GM21737 (cell line): Measurements from ENCODE around the gene PCCB.
"Not testable (repeated sequence)": the region's sequence is repeated elsewhere in the genome, so short reads cannot be mapped to it uniquely, and the experiment has no call there.

Experiments
- ATAC-seq: cut with Tn5 transposase; IDR thresholded peaks from one replicate; pipeline ENCODE4 v1.9.1; 2021; ENCODE audit warnings: mild to moderate bottlenecking, moderate library complexity; ENCODE audit not compliant: unreplicated experiment

PCCB gene

GRCh38 chr3:136250059-136250902 is at the start of gene PCCB:
Gene PCCB (plus strand): TSS chr3:136250340. CDS start chr3:136250376, 36 bp downstream.
- ATAC-seq: peak; percentile 97

DNA sequence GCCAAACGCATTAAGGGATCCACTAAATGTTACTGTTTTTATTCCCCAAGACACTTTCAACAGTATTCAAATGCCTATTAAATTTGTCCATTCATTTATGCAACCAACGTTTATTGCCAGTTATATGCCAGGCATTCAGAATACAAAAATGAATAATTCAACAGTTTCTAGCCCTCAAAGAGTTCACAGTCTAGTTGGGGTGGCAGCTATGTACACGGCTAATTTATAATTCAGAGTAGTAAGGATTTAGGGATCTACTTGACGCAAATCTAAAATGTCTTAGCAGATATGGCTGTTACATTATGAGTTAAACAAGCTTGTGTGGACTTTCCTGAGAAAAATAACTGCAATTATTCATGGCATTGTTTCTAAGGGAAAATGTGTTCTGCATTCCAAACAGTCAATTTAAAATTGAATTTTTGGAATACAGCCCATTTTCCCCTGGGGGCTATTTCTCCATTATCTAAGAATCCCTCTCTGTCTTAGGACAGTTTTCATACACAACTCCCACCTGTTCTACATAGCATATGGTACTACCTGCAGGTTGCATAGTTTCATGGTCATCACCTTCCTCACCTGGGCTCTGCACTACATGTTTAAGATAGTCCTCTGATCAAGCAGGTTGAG is 42.5 kb upstream of the PCCB start:
- ATAC-seq: no peak

- ATAC-seq: no peak
These were observed 40.2 kb upstream of the PCCB start for GRCh38 chr3:136209921-136210320.

- no peak for ATAC-seq
These were observed 38.6 kb upstream of the PCCB start for GRCh38 chr3:136211547-136211946.

DNA sequence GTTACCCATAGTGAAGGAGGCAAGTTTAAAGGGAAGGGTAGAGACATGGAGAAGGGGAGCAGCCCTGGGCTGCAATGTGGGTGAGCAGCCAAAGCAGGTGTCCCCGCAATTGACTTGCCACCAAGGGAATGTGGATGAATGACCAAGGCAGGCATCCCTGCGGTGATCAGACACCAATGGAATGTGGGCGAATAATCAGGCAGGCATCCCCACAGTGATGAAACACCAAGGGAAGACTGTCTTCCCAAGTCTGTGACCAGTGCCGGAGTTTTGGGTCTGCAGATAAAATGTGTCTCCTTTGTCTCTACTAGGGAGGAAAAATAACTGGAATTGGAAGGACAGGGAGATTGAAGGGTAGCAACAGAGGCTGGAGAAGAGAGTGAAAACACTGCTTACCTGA is 27.4 kb upstream of the PCCB start:
- not testable (repeated sequence) for ATAC-seq

DNA sequence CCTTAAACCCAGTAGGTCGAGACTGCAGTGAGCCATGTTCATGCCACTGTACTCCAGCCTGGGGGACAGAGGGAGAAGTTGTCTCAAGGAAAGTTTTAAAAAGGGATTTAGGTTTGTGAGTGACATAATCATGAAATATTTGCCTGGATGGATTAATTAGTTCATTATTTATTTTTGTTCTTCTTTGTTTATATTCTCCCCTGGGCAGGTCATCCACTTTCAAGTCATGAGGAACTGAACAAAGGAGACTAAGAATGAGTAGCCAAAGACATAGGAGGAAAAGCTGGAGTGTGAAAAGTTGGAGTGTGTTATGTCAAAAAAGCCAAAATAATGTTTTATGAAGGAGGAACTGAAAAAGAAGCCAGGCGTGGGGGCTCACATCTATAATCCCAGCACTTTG is 17.7 kb upstream of the PCCB start:
- no peak for ATAC-seq

- no peak for ATAC-seq
These were observed 14.6 kb upstream of the PCCB start for GRCh38 chr3:136235545-136235944.

DNA sequence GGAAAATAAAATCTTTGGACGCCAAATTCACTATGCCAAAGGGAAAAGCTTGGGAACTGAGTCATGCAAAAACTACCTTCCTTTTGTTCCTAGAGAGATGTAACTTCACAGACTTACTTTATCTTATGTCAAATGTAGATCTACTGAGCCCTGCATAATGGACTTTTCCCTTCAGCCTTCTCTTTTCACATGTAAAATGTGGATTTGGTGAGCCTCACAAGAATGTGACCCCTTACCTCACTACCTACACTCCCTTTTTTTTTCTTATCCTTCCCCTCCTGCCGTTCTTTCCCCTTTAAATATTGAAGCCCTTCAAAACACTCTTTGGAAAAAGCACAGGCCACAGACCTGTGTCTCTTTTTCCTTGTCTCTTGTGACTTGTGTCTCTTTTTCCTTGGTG is 14.0 kb upstream of the PCCB start:
- ATAC-seq: no peak

DNA sequence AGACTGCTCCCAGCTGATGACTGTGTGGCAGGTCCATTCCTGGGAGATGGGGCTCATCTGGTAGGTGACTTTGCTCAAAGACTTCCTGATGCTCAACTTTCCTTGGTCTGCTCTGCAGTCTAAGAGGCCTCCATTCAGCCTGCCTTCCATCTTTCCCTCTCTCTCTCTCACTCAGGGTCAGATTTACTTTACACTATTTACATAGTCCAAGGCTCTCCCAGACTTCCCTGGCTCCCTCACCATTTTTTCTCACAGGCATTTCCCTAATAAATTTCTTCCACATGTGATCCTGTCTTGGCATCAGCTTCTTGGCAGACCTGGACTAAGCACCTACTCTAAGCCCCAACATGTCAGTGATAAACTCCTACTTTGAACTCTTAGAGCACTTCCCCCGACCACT is 13.0 kb upstream of the PCCB start:
- ATAC-seq: no peak

- no peak for ATAC-seq
These were observed 12.0 kb upstream of the PCCB start for GRCh38 chr3:136237961-136238649.

GRCh38 chr3:136239094-136239493 is 11.0 kb upstream of the PCCB start:
- no peak for ATAC-seq

- ATAC-seq: no peak
These were observed 4.4 kb upstream of the PCCB start for GRCh38 chr3:136245691-136246090.

- no peak for ATAC-seq
These were observed 2.7 kb upstream of the PCCB start for GRCh38 chr3:136247436-136247835.

DNA sequence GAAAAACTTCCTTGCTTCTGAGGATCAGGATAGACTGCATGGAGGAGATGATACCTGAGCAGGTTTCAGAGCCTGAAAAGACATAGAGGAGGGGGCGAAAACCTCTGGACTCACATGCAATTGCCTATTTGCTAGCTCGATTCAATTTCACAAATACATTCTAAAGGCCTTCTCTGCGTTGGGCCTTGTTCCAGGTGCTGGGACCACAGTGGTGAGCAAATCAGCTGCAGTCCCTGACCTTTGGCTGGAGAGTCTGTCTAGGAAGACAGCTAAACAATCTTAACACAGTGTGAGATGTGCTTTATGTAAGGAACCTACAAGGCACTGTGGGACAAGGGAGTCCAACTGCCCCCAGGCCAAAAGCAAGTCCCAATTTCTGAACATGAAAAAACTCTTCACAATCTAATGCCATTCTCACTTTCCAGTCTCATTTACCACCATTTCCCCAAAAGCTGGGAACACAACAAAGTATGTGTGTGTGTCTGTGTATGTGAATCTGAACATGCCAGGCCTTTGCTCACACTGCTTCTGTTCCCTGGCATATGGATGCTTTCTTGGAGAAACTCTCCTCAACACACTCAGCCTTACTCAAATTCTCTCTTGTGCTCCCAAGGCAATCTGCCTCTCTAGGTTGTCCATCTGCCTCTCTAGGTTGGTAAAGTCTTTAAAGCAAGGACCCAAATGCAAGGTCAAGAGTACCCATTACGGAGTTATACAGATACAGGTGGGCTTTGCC is 2.1 kb upstream of the PCCB start:
- no peak for ATAC-seq

- no peak for ATAC-seq
These were observed 1.0 kb upstream of the PCCB start for GRCh38 chr3:136249091-136249490.

DNA sequence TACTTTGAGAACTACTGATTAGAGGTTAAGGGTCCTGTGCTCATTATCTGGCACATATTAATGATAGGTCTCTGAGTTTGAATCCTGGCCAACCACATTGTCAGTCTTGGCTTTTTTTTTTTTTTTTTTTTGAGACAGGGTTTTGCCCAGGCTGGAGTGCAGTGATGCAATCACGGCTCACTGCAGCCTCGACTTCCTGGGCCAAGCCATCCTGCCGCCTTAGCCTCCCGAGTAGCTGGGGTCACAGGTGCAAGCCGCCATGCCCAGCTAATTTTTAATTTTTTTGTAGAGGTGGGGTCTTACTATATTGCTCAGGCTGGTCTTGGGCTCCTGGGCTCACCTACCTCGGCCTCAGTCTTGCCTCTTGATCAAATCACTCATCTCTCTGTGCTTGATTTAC is 547 bp upstream of the PCCB start:
- ATAC-seq: no peak

- no peak for ATAC-seq
These were observed 842 bp downstream of the PCCB start for GRCh38 chr3:136250903-136251460.

GRCh38 chr3:136251511-136251910 is 1.4 kb downstream of the PCCB start:
- ATAC-seq: no peak

GRCh38 chr3:136255672-136256406 is 5.7 kb downstream of the PCCB start:
- no peak for ATAC-seq

- ATAC-seq: no peak
These were observed 8.1 kb downstream of the PCCB start for GRCh38 chr3:136258199-136258598.
